Sigmoid colon (tissue), 4 donors: ENCODE measurements around the gene TMEM233.
A peak's percentile ranks its signal among the peaks of the same experiment; 100 is the strongest.

Source experiments
- CTCF ChIP-seq, 4 experiments: fragments of 450-650 bp in 3 of 4; fragments of 200-600 bp in 1 of 4; IDR thresholded peaks; one replicate each; pipeline ENCODE4 v1.5.1; 2016 to 2019; ENCODE audit warnings: antibody characterized with exemption in 4 of 4, mild to moderate bottlenecking in 3 of 4, moderate library complexity in 2 of 4
- EP300 ChIP-seq, 4 donors: sonication (generic); formaldehyde crosslinking; IDR thresholded peaks; one replicate each; pipeline ENCODE4 v1.6.1; 2017; ENCODE audit warnings: antibody characterized with exemption in 4 of 4
- POLR2A ChIP-seq, 2 donors: fragments of 450-650 bp; IDR thresholded peaks; one replicate each; pipeline ENCODE4 v1.6.1; 2016; ENCODE audit warnings: antibody characterized with exemption in 2 of 2, mild to moderate bottlenecking in 2 of 2, moderate library complexity in 2 of 2
- POLR2AphosphoS5 ChIP-seq, 4 donors: sonication (generic); formaldehyde crosslinking; IDR thresholded peaks; one replicate each; pipeline ENCODE4 v1.6.1; 2017; ENCODE audit warnings: antibody characterized with exemption in 4 of 4

GRCh38 chr12:119659289-119659897 is 65.8 kb downstream of the TMEM233 start:
- TF ChIP-seq POLR2A (IDR thresholded peaks at IDR 0.05) (no peak), CTCF (IDR thresholded peaks at IDR 0.05) (peak; percentile 27 to 92 (median 54)), POLR2AphosphoS5 (IDR thresholded peaks at IDR 0.05) (no peak), EP300 (IDR thresholded peaks at IDR 0.05) (no peak)
